Endodermal cell (in vitro differentiated cells): ENCODE results near the gene LPIN3. TPM values are rescaled to one million over a fixed set of nuclear protein-coding genes. Genes with fewer than 3 reads are reported as not detected.

ENCODE experiments used
- DNase-seq: peaks from one replicate; pipeline ENCODE4 v3.0.0-alpha.2; 2017
- H3K27ac ChIP-seq: 2 replicates; pipeline ENCODE4 v1.5.1; 2013; ENCODE audit warnings: mild to moderate bottlenecking, low read depth, low read length, moderate library complexity
- H3K27me3 ChIP-seq: 2 replicates; pipeline ENCODE4 v1.6.1; 2013; ENCODE audit warnings: mild to moderate bottlenecking, low read length, moderate library complexity; ENCODE audit not compliant: insufficient read depth, control insufficient read depth, poor library complexity, severe bottlenecking
- H3K36me3 ChIP-seq: 2 replicates; pipeline ENCODE4 v1.7.0; 2013; ENCODE audit warnings: mild to moderate bottlenecking, low read length, moderate library complexity; ENCODE audit not compliant: control insufficient read depth, insufficient read depth
- H3K4me1 ChIP-seq: one replicate; pipeline ENCODE4 v1.7.0; 2013; ENCODE audit warnings: low read length; ENCODE audit not compliant: control insufficient read depth, insufficient read depth
- H3K4me3 ChIP-seq: 2 replicates; pipeline ENCODE4 v1.5.1; 2013; ENCODE audit warnings: mild to moderate bottlenecking, low read length, moderate library complexity
- H3K9ac ChIP-seq: 2 replicates; pipeline ENCODE4 v1.6.1; 2013; ENCODE audit warnings: mild to moderate bottlenecking, low read length, moderate library complexity; ENCODE audit not compliant: poor library complexity, severe bottlenecking; ENCODE audit errors: extremely low read depth
- H3K9me3 ChIP-seq: 2 replicates; pipeline ENCODE4 v1.6.1; 2013; ENCODE audit warnings: mild to moderate bottlenecking, low read length, moderate library complexity; ENCODE audit not compliant: control insufficient read depth
- H3K27ac Mint-ChIP-seq: 2 replicates; pipeline ENCODE4 v1.8.0; 2020; ENCODE audit warnings: mixed read lengths
- H3K27me3 Mint-ChIP-seq: 2 replicates; pipeline ENCODE4 v1.8.0; 2021; ENCODE audit warnings: mild to moderate bottlenecking, mixed read lengths; ENCODE audit not compliant: insufficient read depth
- H3K36me3 Mint-ChIP-seq: 2 replicates; pipeline ENCODE4 v1.8.0; 2020; ENCODE audit warnings: low read depth, mixed read lengths
- H3K4me1 Mint-ChIP-seq: 2 replicates; pipeline ENCODE4 v1.8.0; 2020; ENCODE audit warnings: mixed read lengths
- H3K4me3 Mint-ChIP-seq: 2 replicates; pipeline ENCODE4 v1.8.0; 2020; ENCODE audit warnings: mild to moderate bottlenecking, moderate library complexity, mixed read lengths
- H3K9me3 Mint-ChIP-seq: 2 replicates; pipeline ENCODE4 v1.8.0; 2020; ENCODE audit warnings: mild to moderate bottlenecking, mixed read lengths
- WGBS, 2 experiments: methylation state at CpG; one replicate each; pipeline versions ENCODE4 v1.1.5 to v1.1.7; 2013; ENCODE audit warnings: missing lambda C conversion rate in 2 of 2, mixed read lengths in 1 of 2; ENCODE audit not compliant: insufficient coverage in 1 of 2, insufficient read length in 1 of 2; 5-methylcytosine and 5-hydroxymethylcytosine counted together
- total RNA-seq, 2 donors: library from RNA; stranded (reverse); fragmentation: NEBNext Ultra II Directional in 1 of 2; extraction: Animal tissue kit (Norgen Biotek cat#: 25700) in 1 of 2; gene quantifications; 2 replicates in 1 of 2; 3 replicates in 1 of 2; pipeline ENCODE4 v1.2.1, GENCODE V29; 2021
- TF ChIP-seq, protein P1 (sequence below): fragments of 200-600 bp; sonication (generic); conservative IDR thresholded peaks from 2 replicates; pipeline ENCODE4 v1.5.0; 2021; ENCODE audit warnings: antibody characterized with exemption, mild to moderate bottlenecking

LPIN3 gene
- total RNA-seq, 2 donors from 2014 or later: 13.1 to 13.2 TPM

DNA sequence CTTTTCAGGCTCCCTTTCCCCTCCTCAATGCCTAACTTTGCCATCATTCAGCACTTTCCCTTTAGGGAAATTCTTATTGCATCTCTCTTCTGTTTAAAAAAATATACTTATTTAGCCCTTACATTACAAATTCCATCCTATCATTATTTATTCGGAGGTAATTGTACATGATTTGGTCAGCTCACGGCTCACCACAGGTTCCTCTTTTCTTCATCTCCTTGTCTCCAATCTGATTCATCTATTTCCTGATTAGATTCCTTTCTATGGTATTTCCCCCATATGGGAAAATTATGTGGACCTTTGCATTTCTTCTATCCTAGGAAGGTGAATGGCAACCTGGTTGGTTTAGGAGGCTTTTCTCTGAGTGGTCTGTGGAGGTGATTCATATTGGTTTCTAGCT, 38.9 kb downstream of the LPIN3 start:
- Histone ChIP-seq H3K9ac (no peak overlapping the region), H3K27ac (no peak overlapping the region), H3K36me3 (no peaks in the 10 kb centered on the region), H3K27me3 (no peaks in the 10 kb centered on the region), H3K4me1 (no peaks in the 10 kb centered on the region), H3K4me3 (no peak overlapping the region), H3K9me3 (no peaks in the 10 kb centered on the region)
- TF ChIP-seq, protein P1, sequence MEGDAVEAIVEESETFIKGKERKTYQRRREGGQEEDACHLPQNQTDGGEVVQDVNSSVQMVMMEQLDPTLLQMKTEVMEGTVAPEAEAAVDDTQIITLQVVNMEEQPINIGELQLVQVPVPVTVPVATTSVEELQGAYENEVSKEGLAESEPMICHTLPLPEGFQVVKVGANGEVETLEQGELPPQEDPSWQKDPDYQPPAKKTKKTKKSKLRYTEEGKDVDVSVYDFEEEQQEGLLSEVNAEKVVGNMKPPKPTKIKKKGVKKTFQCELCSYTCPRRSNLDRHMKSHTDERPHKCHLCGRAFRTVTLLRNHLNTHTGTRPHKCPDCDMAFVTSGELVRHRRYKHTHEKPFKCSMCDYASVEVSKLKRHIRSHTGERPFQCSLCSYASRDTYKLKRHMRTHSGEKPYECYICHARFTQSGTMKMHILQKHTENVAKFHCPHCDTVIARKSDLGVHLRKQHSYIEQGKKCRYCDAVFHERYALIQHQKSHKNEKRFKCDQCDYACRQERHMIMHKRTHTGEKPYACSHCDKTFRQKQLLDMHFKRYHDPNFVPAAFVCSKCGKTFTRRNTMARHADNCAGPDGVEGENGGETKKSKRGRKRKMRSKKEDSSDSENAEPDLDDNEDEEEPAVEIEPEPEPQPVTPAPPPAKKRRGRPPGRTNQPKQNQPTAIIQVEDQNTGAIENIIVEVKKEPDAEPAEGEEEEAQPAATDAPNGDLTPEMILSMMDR: no peak
- 98 to 100% methylated on average over 2 of the region's 2 CpGs for WGBS, 2 experiments
- no peaks in the 10 kb centered on the region for H3K36me3 Mint-ChIP-seq
- no peaks in the 10 kb centered on the region for H3K9me3 Mint-ChIP-seq
- peaks cover 7% of the 10 kb centered on the region for H3K27me3 Mint-ChIP-seq
- no peak overlapping the region for H3K27ac Mint-ChIP-seq
- no peak overlapping the region for H3K4me3 Mint-ChIP-seq
- H3K4me1 Mint-ChIP-seq: no peaks in the 10 kb centered on the region
- no peak for DNase-seq

GRCh38 chr20:41380551-41381193, 40.1 kb downstream of the LPIN3 start:
- no peak overlapping the region for H3K9ac ChIP-seq
- TF ChIP-seq, protein P1: no peak
- WGBS, 2 experiments: 86 to 87% methylated on average over 7 to 12 of the region's 12 CpGs
- no peaks in the 10 kb centered on the region for H3K9me3 Mint-ChIP-seq
- no peaks in the 10 kb centered on the region for H3K36me3 ChIP-seq
- no peaks in the 10 kb centered on the region for H3K27me3 ChIP-seq
- peaks cover 7% of the 10 kb centered on the region for H3K27me3 Mint-ChIP-seq
- H3K27ac Mint-ChIP-seq: no peak overlapping the region
- no peaks in the 10 kb centered on the region for H3K36me3 Mint-ChIP-seq
- no peak overlapping the region for H3K4me3 Mint-ChIP-seq
- no peak overlapping the region for H3K4me3 ChIP-seq
- H3K4me1 Mint-ChIP-seq: no peaks in the 10 kb centered on the region
- H3K9me3 ChIP-seq: no peaks in the 10 kb centered on the region
- no peaks in the 10 kb centered on the region for H3K4me1 ChIP-seq
- DNase-seq: no peak
- H3K27ac ChIP-seq: no peak overlapping the region

- Histone ChIP-seq H3K9me3 (no peaks in the 10 kb centered on the region), H3K36me3 (no peaks in the 10 kb centered on the region), H3K27me3 (no peaks in the 10 kb centered on the region), H3K4me3 (no peak overlapping the region), H3K27ac (no peak overlapping the region), H3K4me1 (no peaks in the 10 kb centered on the region), H3K9ac (no peak overlapping the region)
- no peak overlapping the region for H3K4me3 Mint-ChIP-seq
- DNase-seq: no peak
- peaks cover 3% of the 10 kb centered on the region for H3K4me1 Mint-ChIP-seq
- H3K9me3 Mint-ChIP-seq: no peaks in the 10 kb centered on the region
- no peaks in the 10 kb centered on the region for H3K36me3 Mint-ChIP-seq
- no peak overlapping the region for H3K27ac Mint-ChIP-seq
- peaks cover 5% of the 10 kb centered on the region for H3K27me3 Mint-ChIP-seq
- TF ChIP-seq, protein P1: no peak
- WGBS, 2 experiments: 86 to 94% methylated on average over 5 to 7 of the region's 7 CpGs
Observed at GRCh38 chr20:41382791-41383305, 42.2 kb downstream of the LPIN3 start.
